ENCODE data around the gene SPOP.

Gene SPOP

GRCh38 chr17:49705254-49705653 is 27.4 kb upstream of the SPOP start:
- Mint-ChIP-seq H3K27me3 (no peaks in the 10 kb centered on the region), H3K27ac (peak overlapping the region; percentile 97), H3K9me3 (no peaks in the 10 kb centered on the region), H3K4me1 (ENCODE audit: low read depth) (peaks cover 51% of the 10 kb centered on the region), H3K4me3 (no peak overlapping the region), H3K36me3 (ENCODE audit: low read depth) (peaks cover 73% of the 10 kb centered on the region)
- no peak for DNase-seq

GRCh38 chr17:49703557-49704277 is 25.8 kb upstream of the SPOP start:
- peaks cover 38% of the 10 kb centered on the region for H3K4me1 Mint-ChIP-seq (ENCODE audit: low read depth)
- H3K4me3 Mint-ChIP-seq, result no peak overlapping the region
- no peaks in the 10 kb centered on the region for H3K9me3 Mint-ChIP-seq
- no peaks in the 10 kb centered on the region for H3K27me3 Mint-ChIP-seq
- H3K36me3 Mint-ChIP-seq (ENCODE audit: low read depth), result peaks cover 81% of the 10 kb centered on the region
- DNase-seq, result no peak
- H3K27ac Mint-ChIP-seq, result peak overlapping the region; percentile 79

- H3K9me3 Mint-ChIP-seq, result no peaks in the 10 kb centered on the region
Observed at GRCh38 chr17:49700960-49701359, 23.1 kb upstream of the SPOP start.

GRCh38 chr17:49699966-49700575 is 22.2 kb upstream of the SPOP start:
- H3K27me3 Mint-ChIP-seq, result no peaks in the 10 kb centered on the region
- peak overlapping the region; percentile 67 for H3K27ac Mint-ChIP-seq
- H3K36me3 Mint-ChIP-seq (ENCODE audit: low read depth), result peaks cover 57% of the 10 kb centered on the region
- no peaks in the 10 kb centered on the region for H3K9me3 Mint-ChIP-seq
- H3K4me3 Mint-ChIP-seq, result no peak overlapping the region
- peaks cover 28% of the 10 kb centered on the region for H3K4me1 Mint-ChIP-seq (ENCODE audit: low read depth)
- DNase-seq, result no peak

More at GRCh38 chr17:49700960-49701359, 23.1 kb upstream of the SPOP start:
- H3K27ac Mint-ChIP-seq, result peak overlapping the region; percentile 67
- H3K4me1 Mint-ChIP-seq (ENCODE audit: low read depth), result peaks cover 28% of the 10 kb centered on the region
- no peak for DNase-seq
- H3K27me3 Mint-ChIP-seq, result no peaks in the 10 kb centered on the region
- peaks cover 66% of the 10 kb centered on the region for H3K36me3 Mint-ChIP-seq (ENCODE audit: low read depth)
- H3K4me3 Mint-ChIP-seq, result no peak overlapping the region

GRCh38 chr17:49698005-49698404 is 20.1 kb upstream of the SPOP start:
- DNase-seq, result no peak
- H3K9me3 Mint-ChIP-seq, result no peaks in the 10 kb centered on the region
- peaks cover 26% of the 10 kb centered on the region for H3K4me1 Mint-ChIP-seq (ENCODE audit: low read depth)
- H3K27ac Mint-ChIP-seq, result no peak overlapping the region
- H3K4me3 Mint-ChIP-seq, result no peak overlapping the region
- H3K27me3 Mint-ChIP-seq, result no peaks in the 10 kb centered on the region
- peaks cover 37% of the 10 kb centered on the region for H3K36me3 Mint-ChIP-seq (ENCODE audit: low read depth)

- H3K27ac Mint-ChIP-seq, result peak overlapping the region; percentile 89
- peak; percentile 70 for DNase-seq
- H3K4me1 Mint-ChIP-seq (ENCODE audit: low read depth), result peaks cover 35% of the 10 kb centered on the region
- peaks cover 26% of the 10 kb centered on the region for H3K36me3 Mint-ChIP-seq (ENCODE audit: low read depth)
- H3K9me3 Mint-ChIP-seq, result no peaks in the 10 kb centered on the region
- no peaks in the 10 kb centered on the region for H3K27me3 Mint-ChIP-seq
- H3K4me3 Mint-ChIP-seq, result peak overlapping the region; percentile 21
Observed at GRCh38 chr17:49696233-49696761, 18.4 kb upstream of the SPOP start.

- peak overlapping the region; percentile 89 for H3K27ac Mint-ChIP-seq
- peaks cover 20% of the 10 kb centered on the region for H3K36me3 Mint-ChIP-seq (ENCODE audit: low read depth)
Observed at GRCh38 chr17:49695698-49696232, 17.9 kb upstream of the SPOP start.

GRCh38 chr17:49694847-49695697 is 17.2 kb upstream of the SPOP start:
- DNase-seq, result peak; percentile 85
- H3K36me3 Mint-ChIP-seq (ENCODE audit: low read depth), result peaks cover 13% of the 10 kb centered on the region
- peak overlapping the region; percentile 89 for H3K27ac Mint-ChIP-seq
- H3K27me3 Mint-ChIP-seq, result no peaks in the 10 kb centered on the region
- peak overlapping the region; percentile 23 for H3K4me3 Mint-ChIP-seq
- peaks cover 43% of the 10 kb centered on the region for H3K4me1 Mint-ChIP-seq (ENCODE audit: low read depth)
- H3K9me3 Mint-ChIP-seq, result no peaks in the 10 kb centered on the region

More at GRCh38 chr17:49695698-49696232, 17.9 kb upstream of the SPOP start:
- DNase-seq, result no peak
- Mint-ChIP-seq H3K4me3 (peak overlapping the region; percentile 23), H3K27me3 (no peaks in the 10 kb centered on the region), H3K4me1 (ENCODE audit: low read depth) (peaks cover 38% of the 10 kb centered on the region), H3K9me3 (no peaks in the 10 kb centered on the region)

- H3K4me3 Mint-ChIP-seq, result no peak overlapping the region
- DNase-seq, result peak; percentile 29
- peaks cover 58% of the 10 kb centered on the region for H3K4me1 Mint-ChIP-seq (ENCODE audit: low read depth)
- no peaks in the 10 kb centered on the region for H3K9me3 Mint-ChIP-seq
- H3K36me3 Mint-ChIP-seq (ENCODE audit: low read depth), result peaks cover 4% of the 10 kb centered on the region
- H3K27ac Mint-ChIP-seq, result no peak overlapping the region
- no peaks in the 10 kb centered on the region for H3K27me3 Mint-ChIP-seq
Observed at GRCh38 chr17:49692751-49693150, 14.9 kb upstream of the SPOP start.

GRCh38 chr17:49691677-49692191 is 13.8 kb upstream of the SPOP start:
- no peaks in the 10 kb centered on the region for H3K27me3 Mint-ChIP-seq
- no peak for DNase-seq
- H3K36me3 Mint-ChIP-seq (ENCODE audit: low read depth), result peaks cover 4% of the 10 kb centered on the region
- no peaks in the 10 kb centered on the region for H3K9me3 Mint-ChIP-seq
- no peak overlapping the region for H3K27ac Mint-ChIP-seq
- H3K4me1 Mint-ChIP-seq (ENCODE audit: low read depth), result peaks cover 65% of the 10 kb centered on the region
- H3K4me3 Mint-ChIP-seq, result no peak overlapping the region

- Mint-ChIP-seq H3K27ac (no peak overlapping the region), H3K4me3 (no peak overlapping the region)
Observed at GRCh38 chr17:49691086-49691676, 13.3 kb upstream of the SPOP start.

GRCh38 chr17:49690256-49690655 is 12.4 kb upstream of the SPOP start:
- H3K4me3 Mint-ChIP-seq, result no peak overlapping the region
- DNase-seq, result peak; percentile 8
- no peaks in the 10 kb centered on the region for H3K27me3 Mint-ChIP-seq
- H3K27ac Mint-ChIP-seq, result no peak overlapping the region
- peaks cover 4% of the 10 kb centered on the region for H3K36me3 Mint-ChIP-seq (ENCODE audit: low read depth)
- H3K9me3 Mint-ChIP-seq, result no peaks in the 10 kb centered on the region
- H3K4me1 Mint-ChIP-seq (ENCODE audit: low read depth), result peaks cover 52% of the 10 kb centered on the region

More at GRCh38 chr17:49691086-49691676, 13.3 kb upstream of the SPOP start:
- H3K27me3 Mint-ChIP-seq, result no peaks in the 10 kb centered on the region
- no peaks in the 10 kb centered on the region for H3K9me3 Mint-ChIP-seq
- H3K36me3 Mint-ChIP-seq (ENCODE audit: low read depth), result peaks cover 4% of the 10 kb centered on the region
- H3K4me1 Mint-ChIP-seq (ENCODE audit: low read depth), result peaks cover 61% of the 10 kb centered on the region
- DNase-seq, result peak; percentile 19

- H3K4me1 Mint-ChIP-seq (ENCODE audit: low read depth), result peaks cover 46% of the 10 kb centered on the region
- H3K27me3 Mint-ChIP-seq, result no peaks in the 10 kb centered on the region
- peak overlapping the region; percentile 76 for H3K27ac Mint-ChIP-seq
- peak; percentile 27 for DNase-seq
- no peaks in the 10 kb centered on the region for H3K9me3 Mint-ChIP-seq
- H3K36me3 Mint-ChIP-seq (ENCODE audit: low read depth), result peaks cover 4% of the 10 kb centered on the region
- H3K4me3 Mint-ChIP-seq, result no peak overlapping the region
Observed at GRCh38 chr17:49688848-49689247, 11.0 kb upstream of the SPOP start.

All from activated T-cell treated with anti-CD3 and anti-CD28 coated beads, Interleukin-2, amount 50 U/mL, for 24 hours (primary cell).